KG1 (cell line): Measurements from ENCODE around the gene INTS15.
"Not testable (repeated sequence)": the region's sequence is repeated elsewhere in the genome, so short reads cannot be mapped to it uniquely, and the experiment has no call there.

Experiments
- DNase-seq: peaks from one replicate; lab custom pipeline; 2025; lab: John Stamatoyannopoulos, UW

INTS15 gene

DNA sequence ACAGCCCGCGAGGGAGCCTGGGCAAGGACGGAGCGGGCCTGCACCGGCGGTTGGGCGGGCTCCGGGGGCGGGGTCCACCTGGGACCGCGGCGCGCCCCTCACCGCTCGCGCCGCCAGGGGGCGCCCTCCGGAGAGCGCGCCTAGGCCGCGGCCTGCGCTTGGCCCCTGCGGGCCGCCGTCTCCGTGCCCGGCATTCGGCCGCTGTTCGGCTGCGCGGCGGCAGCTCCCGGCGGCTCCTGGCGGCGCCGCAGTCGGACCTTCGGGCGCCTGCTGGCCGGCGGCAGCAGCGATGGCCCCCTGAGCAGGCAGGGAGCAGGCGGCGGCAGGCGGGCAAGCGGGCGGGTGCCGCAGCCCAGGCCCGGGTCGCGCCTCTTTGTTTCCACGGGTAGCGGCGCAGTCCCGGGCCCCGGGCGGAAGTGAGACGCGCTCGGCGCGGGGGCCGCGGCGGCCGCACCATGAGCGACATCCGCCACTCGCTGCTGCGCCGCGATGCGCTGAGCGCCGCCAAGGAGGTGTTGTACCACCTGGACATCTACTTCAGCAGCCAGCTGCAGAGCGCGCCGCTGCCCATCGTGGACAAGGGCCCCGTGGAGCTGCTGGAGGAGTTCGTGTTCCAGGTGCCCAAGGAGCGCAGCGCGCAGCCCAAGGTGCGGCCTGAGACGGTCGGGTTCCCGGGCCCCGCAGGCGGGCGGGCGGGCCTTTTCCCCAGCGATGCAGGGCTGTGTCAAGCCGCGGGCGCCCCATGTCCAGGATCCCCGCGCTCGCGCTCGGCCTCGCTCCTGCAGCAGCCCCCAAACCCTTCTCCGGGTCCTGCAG is at the start of gene INTS15:
Gene INTS15, plus strand, starts transcription at position 193 of the 816 bp plus-strand sequence. Its CDS starts 263 bp downstream, at position 456.
- peak; percentile 65 for DNase-seq

DNA sequence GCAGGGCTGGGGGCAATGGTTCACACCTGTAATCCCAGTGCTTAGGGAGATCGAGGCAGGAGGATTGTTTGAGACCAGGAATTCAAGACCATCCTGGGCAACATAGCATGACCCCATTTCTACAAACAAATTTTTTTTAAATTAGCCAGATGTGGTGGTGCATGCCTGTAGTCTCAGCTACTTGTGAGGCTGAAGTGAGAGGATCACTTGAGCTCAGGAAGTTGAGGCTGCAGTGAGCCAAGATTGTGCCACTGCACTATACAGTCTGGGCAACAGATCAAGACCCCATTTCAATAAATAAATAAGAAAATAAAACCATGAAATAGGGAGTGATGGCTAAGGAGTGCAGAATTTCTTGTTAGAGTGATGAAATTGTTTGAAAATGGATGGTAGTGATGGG is 47.5 kb upstream of the INTS15 start:
- no peak for DNase-seq

DNA sequence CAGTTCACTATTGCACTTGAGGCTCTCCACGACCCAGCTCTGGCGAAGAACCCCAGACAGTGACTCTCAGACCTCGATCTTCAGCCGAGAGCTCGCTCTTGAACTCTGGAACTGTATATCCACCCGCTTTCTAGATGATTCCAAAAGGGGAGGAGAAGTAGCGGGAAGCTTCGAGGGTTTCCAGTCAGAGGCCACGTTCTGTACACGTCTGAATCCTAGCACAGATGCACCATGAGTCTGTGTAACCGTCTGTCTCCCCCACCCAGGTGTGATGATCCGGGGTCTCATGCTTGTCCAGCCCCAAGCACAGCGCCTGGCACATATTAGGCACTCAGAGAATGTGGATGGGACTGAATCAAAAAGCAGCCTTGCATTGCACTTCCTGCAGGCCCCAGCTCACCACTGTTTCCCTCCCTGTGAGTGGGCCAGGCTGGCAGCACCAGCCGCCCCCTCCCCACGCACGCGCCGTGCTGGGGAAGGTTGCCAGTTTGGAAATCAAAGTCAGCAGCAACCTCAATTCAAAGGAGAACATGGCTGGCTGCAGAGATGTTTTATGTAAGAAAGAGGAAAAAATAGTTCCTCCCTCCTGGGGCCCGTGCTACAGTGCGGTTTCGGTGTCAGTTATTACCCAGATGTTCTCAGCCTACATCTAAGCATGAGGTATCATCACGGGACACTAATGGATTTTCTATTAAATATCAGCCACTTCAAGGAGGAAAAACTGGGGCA is 44.3 kb upstream of the INTS15 start:
- DNase-seq, result no peak

- no peak for DNase-seq
These were observed 43.1 kb upstream of the INTS15 start for GRCh38 chr7:6546498-6547251.

DNA sequence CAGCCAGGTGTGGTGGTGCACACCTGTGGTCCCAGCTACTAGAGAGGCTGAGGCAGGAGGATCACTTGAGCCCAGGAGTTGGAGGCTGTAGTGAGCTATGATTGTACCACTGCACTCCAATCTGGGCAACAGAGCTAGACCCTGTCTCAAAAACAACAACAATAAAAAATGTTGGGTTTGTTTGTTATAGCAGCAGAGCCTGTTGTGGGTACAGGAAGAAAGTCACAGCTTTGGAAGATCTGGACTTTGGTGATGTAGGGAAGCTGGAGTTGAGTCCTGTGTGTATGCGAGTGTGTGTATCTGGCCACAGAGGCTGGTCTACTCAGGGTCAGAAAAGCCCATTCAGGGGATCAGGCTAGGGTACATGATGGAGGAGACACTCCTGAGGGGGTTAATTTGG is 42.4 kb upstream of the INTS15 start:
- no peak for DNase-seq

GRCh38 chr7:6551016-6551511 is 38.8 kb upstream of the INTS15 start, which contains the start of gene GRID2IP:
TSS of gene GRID2IP (minus strand) at chr7:6551461. CDS start at chr7:6551436, 25 bp downstream.
- no peak for DNase-seq

- DNase-seq, result no peak
These were observed 36.3 kb upstream of the INTS15 start for GRCh38 chr7:6553448-6554044.

- DNase-seq, result no peak
These were observed 35.0 kb upstream of the INTS15 start for GRCh38 chr7:6554848-6555247.

DNA sequence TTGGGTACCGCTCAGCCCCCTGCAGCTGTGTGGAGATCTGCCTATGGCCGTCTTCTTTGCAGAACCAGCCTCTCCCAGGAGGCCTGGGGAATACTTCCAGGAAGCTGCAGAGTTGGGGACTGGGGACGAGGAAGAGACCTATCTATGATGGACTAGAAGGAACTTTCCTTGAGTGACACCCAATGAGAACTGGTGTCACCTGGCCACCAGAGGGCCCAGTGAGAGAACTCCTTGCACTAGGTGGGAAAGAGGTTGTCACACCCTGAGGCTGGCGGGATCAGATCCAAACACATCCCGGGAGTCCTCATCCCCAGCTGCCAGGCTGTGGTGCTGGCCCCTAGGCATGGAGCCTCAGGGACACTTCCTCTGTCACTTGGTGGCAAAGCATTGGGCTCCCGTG is 33.6 kb upstream of the INTS15 start:
- no peak for DNase-seq

GRCh38 chr7:6558837-6559236 is 31.0 kb upstream of the INTS15 start:
- DNase-seq, result no peak

DNA sequence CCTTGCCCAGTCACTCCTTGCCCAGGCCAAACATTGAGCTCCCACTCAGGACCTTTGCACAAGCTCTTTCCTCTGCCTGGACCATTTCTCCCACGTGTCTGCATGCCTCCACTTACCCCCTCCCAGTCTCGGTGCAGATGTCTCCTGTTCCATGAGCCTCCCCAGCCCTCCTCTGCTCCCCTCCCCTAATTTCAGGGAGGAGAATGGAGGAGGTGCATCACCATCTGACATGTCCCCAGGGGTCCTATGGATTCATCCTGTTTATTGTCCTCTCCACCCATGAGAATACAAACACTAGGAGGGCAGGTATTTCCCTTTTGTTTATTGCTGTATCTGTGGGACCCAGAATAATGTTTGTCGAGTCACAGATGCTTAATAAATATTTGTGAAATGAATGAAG is 29.9 kb upstream of the INTS15 start:
- DNase-seq, result no peak

- no peak for DNase-seq
These were observed 27.7 kb upstream of the INTS15 start for GRCh38 chr7:6562106-6562505.

DNA sequence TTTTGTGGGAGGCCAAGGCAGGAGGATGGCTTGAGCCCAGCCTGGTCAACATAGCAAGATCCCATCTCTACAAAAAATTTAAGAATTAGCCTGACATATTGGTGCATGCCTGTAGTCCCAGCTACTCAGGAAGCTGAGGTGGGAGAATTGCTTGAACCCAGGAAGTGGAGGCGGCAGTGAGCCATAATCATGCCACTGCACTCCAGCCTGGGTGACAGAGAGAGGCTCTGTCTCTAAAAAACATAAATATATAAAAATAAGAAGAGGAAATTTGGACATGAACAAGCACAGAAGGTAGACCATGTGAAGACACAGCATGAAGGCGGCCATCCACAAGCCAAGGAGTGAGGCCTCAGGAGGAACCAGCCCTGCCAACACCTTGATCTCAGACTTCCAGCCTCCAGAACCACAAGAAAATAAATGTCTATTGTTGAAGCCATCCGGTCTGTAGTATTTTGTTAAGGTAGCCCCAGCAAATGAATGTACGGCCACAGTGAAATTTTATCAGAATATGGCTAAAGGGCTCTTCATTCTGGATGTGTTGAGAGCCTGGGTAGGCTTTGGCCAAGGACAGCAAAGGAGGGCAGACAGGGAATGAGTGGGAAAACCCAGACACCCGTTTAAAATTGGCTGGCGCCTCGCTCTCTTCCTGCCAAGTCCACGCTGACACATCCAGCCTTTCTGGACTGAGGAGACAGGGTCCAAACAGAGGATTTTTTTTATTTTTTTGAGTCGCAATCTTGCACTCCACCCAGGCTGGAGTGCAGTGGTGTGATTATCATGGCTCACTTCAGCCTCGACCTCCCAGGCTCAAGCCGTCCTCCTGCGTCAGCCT is 25.7 kb upstream of the INTS15 start:
- no peak for DNase-seq

DNA sequence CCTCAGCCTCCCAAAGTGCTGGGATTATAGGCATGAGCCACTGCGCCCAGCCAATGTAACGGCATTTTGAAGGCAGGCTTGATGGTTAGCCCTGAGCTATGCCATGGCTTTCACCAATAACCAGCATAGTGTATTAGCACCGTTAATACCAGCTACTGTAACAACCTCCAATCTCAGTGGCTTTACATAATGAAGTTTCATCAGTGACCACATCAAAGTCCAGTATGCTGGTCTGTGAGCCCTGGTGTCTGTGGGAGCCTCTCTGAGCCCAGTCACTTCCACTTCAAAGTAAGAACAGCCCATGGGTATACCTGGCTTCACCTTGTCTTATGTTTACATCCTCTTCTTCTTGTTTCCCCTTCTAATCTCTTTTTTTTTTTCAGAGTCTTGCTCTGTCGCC is 24.2 kb upstream of the INTS15 start:
- no peak for DNase-seq

DNA sequence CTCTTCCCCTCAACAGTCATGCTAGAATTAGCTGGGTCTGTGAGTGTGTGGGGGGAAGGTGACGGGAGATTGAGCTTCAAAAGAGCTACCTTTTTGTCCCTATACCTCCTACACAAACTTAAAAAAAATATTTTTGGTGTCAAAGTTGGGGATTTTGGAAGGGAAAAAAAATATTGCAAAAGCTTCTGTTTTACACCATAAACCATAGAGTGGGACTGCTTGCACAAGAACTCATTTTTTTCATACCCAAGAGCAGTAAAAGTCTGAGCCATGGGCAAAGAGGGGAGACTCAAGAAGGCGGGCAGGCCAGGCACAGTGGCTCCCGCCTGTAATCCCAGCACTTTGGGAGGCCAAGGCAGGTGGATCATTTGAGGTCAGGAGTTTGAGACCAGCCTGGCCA is 21.9 kb upstream of the INTS15 start:
- DNase-seq, result no peak

DNA sequence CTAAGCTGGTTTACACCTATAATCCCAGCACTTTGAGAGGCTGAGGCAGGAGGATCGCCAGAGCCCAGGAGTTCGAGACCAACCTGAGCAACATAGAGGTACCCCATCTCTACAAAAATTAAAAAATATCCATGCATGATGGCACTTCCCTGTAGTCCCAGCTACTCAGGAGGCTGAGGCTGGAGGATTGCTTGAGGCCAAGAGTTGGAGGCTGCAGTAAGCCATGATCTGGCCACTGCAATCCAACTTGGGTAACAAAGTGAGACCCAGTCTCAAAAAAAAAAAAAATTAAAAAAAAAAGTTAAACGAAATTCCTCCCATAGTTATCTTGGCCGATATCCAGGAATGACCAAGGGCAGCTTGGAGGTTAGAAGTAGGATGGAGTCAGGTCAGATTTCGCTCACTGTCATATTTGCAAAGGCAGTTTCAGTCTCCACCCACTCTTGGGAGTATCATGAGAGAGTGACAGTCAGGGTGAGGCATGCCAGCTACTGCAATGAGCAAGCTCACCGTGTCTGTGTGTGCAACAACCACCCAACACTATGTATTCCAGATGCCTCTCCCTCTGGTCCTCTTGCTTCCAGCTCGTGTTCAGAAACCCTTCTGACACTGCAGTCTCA is 18.6 kb upstream of the INTS15 start:
- no peak for DNase-seq

DNA sequence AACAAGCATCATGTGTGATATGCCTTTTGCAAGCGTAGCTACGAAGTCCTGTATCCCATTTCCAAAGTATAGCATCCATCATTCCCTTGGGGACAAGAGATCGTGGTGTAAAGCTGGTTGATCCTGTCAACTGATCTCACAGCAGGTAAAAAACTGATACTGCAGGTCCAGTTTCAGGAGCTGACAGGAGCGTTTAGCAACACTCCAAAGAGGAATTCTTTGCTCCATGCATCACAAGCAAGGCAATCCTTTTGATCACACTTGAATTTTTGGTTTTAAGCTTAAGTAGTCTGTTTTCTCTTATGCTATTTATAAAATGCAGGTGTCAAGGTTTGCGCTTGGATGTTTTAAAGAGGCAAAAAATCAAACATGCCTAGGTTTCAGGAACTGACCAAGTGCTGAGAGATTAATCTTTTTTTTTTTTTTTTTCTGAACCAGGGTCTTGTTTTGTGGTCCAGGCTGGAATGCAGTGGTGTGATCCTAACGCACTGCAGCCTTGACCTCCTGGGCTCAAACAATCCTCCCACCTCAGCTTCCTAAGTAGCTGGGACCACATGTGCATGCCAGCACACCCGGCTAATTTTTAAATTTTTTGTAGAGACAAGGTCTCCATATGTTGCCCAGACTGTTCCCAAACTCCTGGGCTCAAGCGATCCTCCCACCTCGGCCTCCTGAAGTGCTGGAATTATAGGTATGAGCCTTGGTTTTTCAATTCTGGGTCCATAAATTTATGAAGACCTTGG is 14.4 kb upstream of the INTS15 start:
- no peak for DNase-seq

- no peak for DNase-seq
These were observed 13.6 kb upstream of the INTS15 start for GRCh38 chr7:6576024-6576866.

- DNase-seq, result not testable (repeated sequence)
These were observed 12.9 kb upstream of the INTS15 start for GRCh38 chr7:6576867-6577368.
